Naive thymus-derived CD4-positive, alpha-beta T cell (primary cell): ENCODE results near the gene OCIAD1. TPM values are rescaled to one million over a fixed set of nuclear protein-coding genes. Genes with fewer than 3 reads are reported as not detected.

Experiments used
- ATAC-seq: fragments of 150-1000 bp; cut with Tn5 transposase; 2 replicates; pipeline ENCODE4 v1.10.0; 2021; ENCODE audit warnings: mild to moderate bottlenecking, moderate library complexity
- CTCF ChIA-PET: fragments of 350-600 bp; sonication (Branson Sonifier 250); formaldehyde crosslinking; loops from one replicate; lab custom pipeline; 2021; ENCODE audit warnings: antibody characterized with exemption; lab: Charles Lee
- POLR2A ChIA-PET: fragments of 350-600 bp; sonication (Branson Sonifier 250); formaldehyde crosslinking; loops from one replicate; lab custom pipeline; 2021; ENCODE audit warnings: antibody characterized with exemption, inconsistent platforms; lab: Charles Lee
- DNase-seq, 9 donors: peaks; one replicate each; pipeline versions ENCODE4 v3.0.0 to v3.0.0-alpha.2; 2020 to 2022; ENCODE audit warnings: mixed read lengths in 1 of 9
- H3K27ac ChIP-seq: one replicate; pipeline ENCODE4 v1.7.0; 2013; ENCODE audit warnings: mild to moderate bottlenecking, low read depth, low read length, moderate library complexity
- H3K27me3 ChIP-seq, 2 donors: one replicate each; pipeline ENCODE4 v1.7.0; 2013; ENCODE audit warnings: low read length in 2 of 2, mild to moderate bottlenecking in 2 of 2, moderate library complexity in 2 of 2; ENCODE audit not compliant: control insufficient read depth in 2 of 2, insufficient read depth in 2 of 2
- H3K36me3 ChIP-seq, 3 experiments: 1 replicate in 2 of 3; 2 replicates in 1 of 3; pipeline ENCODE4 v1.7.0; 2013; ENCODE audit warnings: low read length in 3 of 3, mild to moderate bottlenecking in 3 of 3, moderate library complexity in 1 of 3; ENCODE audit not compliant: insufficient read depth in 3 of 3, control insufficient read depth in 2 of 3
- H3K4me1 ChIP-seq, 2 donors: one replicate each; pipeline ENCODE4 v1.7.0; 2013; ENCODE audit warnings: low read length in 2 of 2, mild to moderate bottlenecking in 2 of 2, moderate library complexity in 1 of 2; ENCODE audit not compliant: control insufficient read depth in 2 of 2, insufficient read depth in 2 of 2
- H3K4me3 ChIP-seq: 2 replicates; pipeline ENCODE4 v1.7.0; 2013; ENCODE audit warnings: mild to moderate bottlenecking, low read length
- H3K9me3 ChIP-seq, 3 experiments: 1 replicate in 2 of 3; 2 replicates in 1 of 3; pipeline ENCODE4 v1.7.0; 2013; ENCODE audit warnings: low read length in 3 of 3; ENCODE audit not compliant: control insufficient read depth in 2 of 3
- H3K27ac Mint-ChIP-seq, 9 donors: one replicate each; pipeline ENCODE4 v1.8.0; 2020 to 2022; ENCODE audit warnings: mixed read lengths in 9 of 9, mild to moderate bottlenecking in 8 of 9, moderate library complexity in 5 of 9, inconsistent platforms in 2 of 9
- H3K27me3 Mint-ChIP-seq, 5 donors: one replicate each; pipeline ENCODE4 v1.8.0; 2021 to 2022; ENCODE audit warnings: mixed read lengths in 5 of 5, mild to moderate bottlenecking in 1 of 5
- H3K36me3 Mint-ChIP-seq, 5 donors: one replicate each; pipeline ENCODE4 v1.8.0; 2020 to 2022; ENCODE audit warnings: mixed read lengths in 5 of 5, mild to moderate bottlenecking in 3 of 5, inconsistent platforms in 1 of 5
- H3K4me1 Mint-ChIP-seq, 7 donors: one replicate each; pipeline ENCODE4 v1.8.0; 2020 to 2022; ENCODE audit warnings: mixed read lengths in 7 of 7, mild to moderate bottlenecking in 3 of 7, inconsistent platforms in 1 of 7
- H3K4me3 Mint-ChIP-seq, 10 donors: one replicate each; pipeline ENCODE4 v1.8.0; 2020 to 2022; ENCODE audit warnings: mild to moderate bottlenecking in 10 of 10, mixed read lengths in 10 of 10, moderate library complexity in 6 of 10, inconsistent platforms in 2 of 10
- H3K9me3 Mint-ChIP-seq, 11 donors: one replicate each; pipeline ENCODE4 v1.8.0; 2020 to 2022; ENCODE audit warnings: mixed read lengths in 11 of 11, mild to moderate bottlenecking in 4 of 11, inconsistent platforms in 1 of 11, moderate library complexity in 1 of 11
- intact Hi-C, 2 donors: fragments of 100-400 bp; cut with micrococcal nuclease; formaldehyde crosslinking; loops; one replicate each; pipeline ENCODE4 v1.15.1; 2023
- polyA plus RNA-seq, 2 donors: library from polyadenylated mRNA; unstranded; fragments of 300-500 nt; fragmentation: Illumina TruSeq; gene quantifications; one replicate each; pipeline ENCODE4 v1.2.3, GENCODE V29; 2021
- total RNA-seq, 6 experiments: library from RNA in 5 of 6; stranded (reverse) in 5 of 6; gene quantifications; 1 replicate in 5 of 6; 2 replicates in 1 of 6; pipeline ENCODE4 v1.2.3 and lab custom pipeline; 2021 to 2026

The OCIAD1 gene
- total and polyA plus RNA-seq, 7 experiments from 2014 or later: 85.6 to 248 (median 123) TPM

GRCh38 chr4:48902266-48902665, 71.4 kb downstream of the OCIAD1 start:
- H3K9me3 Mint-ChIP-seq: no peaks in the 10 kb centered on the region
- Histone ChIP-seq H3K27me3 (no peaks in the 10 kb centered on the region), H3K27ac (no peak overlapping the region), H3K4me3 (no peak overlapping the region), H3K9me3 (no peaks in the 10 kb centered on the region), H3K36me3 (peaks cover 19 to 58% (median 23%) of the 10 kb centered on the region in 3 experiments), H3K4me1 (peaks cover 18 to 43% of the 10 kb centered on the region in 2 donors)
- POLR2A ChIA-PET: interaction anchor here (0.6 to 0.7 kb wide), 2 partner anchors 43 to 74 kb away, joined by 3 to 4 read pairs; no protein-coding TSS in a partner anchor
- peak overlapping the region in 8 of 9 donors; percentile 2 to 81 (median 60) for H3K27ac Mint-ChIP-seq
- intact Hi-C loops: loop anchor here in 1 of 2 donors (10.0 kb wide), 1 partner anchor 1417 kb away; the partner anchor contains the start of gene ATP10D
- ATAC-seq (no peak), DNase-seq (no peak)
- H3K4me1 Mint-ChIP-seq: peaks cover 38 to 89% (median 77%) of the 10 kb centered on the region in 7 donors
- peaks cover 17 to 56% (median 49%) of the 10 kb centered on the region in 5 donors for H3K36me3 Mint-ChIP-seq
- H3K27me3 Mint-ChIP-seq: no peaks in the 10 kb centered on the region
- CTCF ChIA-PET: interaction anchor here (0.9 to 1.9 kb wide), 2 partner anchors 43 to 323 kb away, joined by 3 to 6 read pairs; no protein-coding TSS in a partner anchor
- H3K4me3 Mint-ChIP-seq: peak overlapping the region in 4 of 10 donors; percentile 3 to 98 (median 19)

- Mint-ChIP-seq H3K4me1 (peaks cover 33 to 79% (median 76%) of the 10 kb centered on the region in 7 donors), H3K27me3 (no peaks in the 10 kb centered on the region), H3K36me3 (peaks cover 13 to 40% (median 31%) of the 10 kb centered on the region in 5 donors), H3K4me3 (peak overlapping the region in 9 of 10 donors; percentile 85 to 99 (median 97)), H3K9me3 (no peaks in the 10 kb centered on the region), H3K27ac (peak overlapping the region in 7 of 9 donors; percentile 91 to 99 (median 95))
- ATAC-seq (no peak), DNase-seq (no peak)
- ChIA-PET CTCF (interaction anchor here (0.7 to 1.3 kb wide), 3 partner anchors 32 to 325 kb away, joined by 3 to 4 read pairs (median 4); no protein-coding TSS in a partner anchor), POLR2A (no interaction called here)
- Histone ChIP-seq H3K4me3 (no peak overlapping the region), H3K36me3 (peaks cover 19 to 40% (median 23%) of the 10 kb centered on the region in 3 experiments), H3K9me3 (no peaks in the 10 kb centered on the region), H3K27me3 (no peaks in the 10 kb centered on the region), H3K4me1 (peaks cover 18 to 43% of the 10 kb centered on the region in 2 donors), H3K27ac (no peak overlapping the region)
- intact Hi-C loops: loop anchor here in 1 of 2 donors (10.0 kb wide), 1 partner anchor 1419 kb away; the partner anchor contains the start of gene ATP10D
These were observed 73.2 kb downstream of the OCIAD1 start for GRCh38 chr4:48904101-48904500.

GRCh38 chr4:48904541-48905142, 73.8 kb downstream of the OCIAD1 start:
- Histone ChIP-seq H3K4me3 (no peak overlapping the region), H3K27ac (no peak overlapping the region), H3K9me3 (no peaks in the 10 kb centered on the region), H3K4me1 (peaks cover 18 to 40% of the 10 kb centered on the region in 2 donors), H3K27me3 (no peaks in the 10 kb centered on the region), H3K36me3 (peaks cover 16 to 37% (median 20%) of the 10 kb centered on the region in 3 experiments)
- DNase-seq: no peak
- H3K27ac Mint-ChIP-seq: peak overlapping the region in 8 of 9 donors; percentile 91 to 99 (median 95)
- ChIA-PET POLR2A (no interaction called here), CTCF (interaction anchor here (1.3 kb wide), 1 partner anchor 326 kb away, joined by 4 read pairs; no protein-coding TSS in a partner anchor)
- peaks cover 33 to 76% (median 71%) of the 10 kb centered on the region in 7 donors for H3K4me1 Mint-ChIP-seq
- no peaks in the 10 kb centered on the region for H3K9me3 Mint-ChIP-seq
- H3K4me3 Mint-ChIP-seq: peak overlapping the region; percentile 85 to 99 (median 96)
- H3K27me3 Mint-ChIP-seq: no peaks in the 10 kb centered on the region
- H3K36me3 Mint-ChIP-seq: peaks cover 10 to 34% (median 25%) of the 10 kb centered on the region in 5 donors
- intact Hi-C loops: loop anchor here (5.0 to 10.0 kb wide), 5 partner anchors 38 to 1420 kb away; partner anchors contain the start of genes ATP10D (in 1 of the 2), NFXL1 (in 1 of the 2) and TXK (in 1 of the 2)
- no peak for ATAC-seq

- Histone ChIP-seq H3K36me3 (peaks cover 15 to 31% (median 16%) of the 10 kb centered on the region in 3 experiments), H3K4me3 (peak overlapping the region; percentile 80), H3K4me1 (peaks cover 18 to 33% of the 10 kb centered on the region in 2 donors), H3K9me3 (no peaks in the 10 kb centered on the region), H3K27me3 (no peaks in the 10 kb centered on the region), H3K27ac (peak overlapping the region; percentile 82)
- peak overlapping the region; percentile 74 to 99 (median 95) for H3K27ac Mint-ChIP-seq
- peaks cover 7 to 32% (median 19%) of the 10 kb centered on the region in 5 donors for H3K36me3 Mint-ChIP-seq
- CTCF ChIA-PET: interaction anchor here (1.3 to 2.0 kb wide), 4 partner anchors 39 to 327 kb away, joined by 3 to 14 read pairs (median 7); no protein-coding TSS in a partner anchor
- no peaks in the 10 kb centered on the region for H3K9me3 Mint-ChIP-seq
- DNase-seq (no peak), ATAC-seq (no peak)
- intact Hi-C loops: loop anchor here (1.0 to 10.0 kb wide), 12 partner anchors 37 to 1421 kb away; partner anchors contain the start of genes FRYL (in 2 of the 2), NFXL1 (in 2 of the 2), OCIAD1 (in 2 of the 2) and SLAIN2 (in 2 of the 2)
- POLR2A ChIA-PET: interaction anchor here (0.9 to 2.0 kb wide), 4 partner anchors 8 to 125 kb away, joined by 3 to 9 read pairs (median 8); partner anchors contain the start of gene FRYL
- H3K4me3 Mint-ChIP-seq: peak overlapping the region; percentile 85 to 99 (median 96)
- peaks cover 36 to 72% (median 62%) of the 10 kb centered on the region in 7 donors for H3K4me1 Mint-ChIP-seq
- no peaks in the 10 kb centered on the region for H3K27me3 Mint-ChIP-seq
These were observed 74.6 kb downstream of the OCIAD1 start for GRCh38 chr4:48905363-48906015.

GRCh38 chr4:48906206-48907173, 75.6 kb downstream of the OCIAD1 start, which contains the start of gene OCIAD2:
OCIAD2 (minus strand) TSS chr4:48906774; CDS start chr4:48904549, 2,225 bp downstream.
- H3K9me3 Mint-ChIP-seq: peaks cover 0 to 4% (median 0%) of the 10 kb centered on the region in 11 donors
- H3K27me3 Mint-ChIP-seq: no peaks in the 10 kb centered on the region
- peaks cover 18 to 33% of the 10 kb centered on the region in 2 donors for H3K4me1 ChIP-seq
- H3K4me3 Mint-ChIP-seq: peak within 1 kb of the TSS; percentile 93 to 99 (median 97)
- ChIA-PET POLR2A (interaction anchor here (0.5 to 2.0 kb wide), 12 partner anchors 9 to 564 kb away, joined by 3 to 9 read pairs (median 3); partner anchors contain the start of genes FRYL and OCIAD1), CTCF (interaction anchor here (0.8 to 2.0 kb wide), 7 partner anchors 15 to 328 kb away, joined by 3 to 14 read pairs (median 3); no protein-coding TSS in a partner anchor)
- peak; percentile 59 to 88 (median 86) for DNase-seq
- peak; percentile 97 for ATAC-seq
- peak within 1 kb of the TSS; percentile 89 to 99 (median 96) for H3K27ac Mint-ChIP-seq
- peak within 1 kb of the TSS; percentile 82 for H3K27ac ChIP-seq
- H3K9me3 ChIP-seq: no peaks in the 10 kb centered on the region
- H3K36me3 ChIP-seq: peaks cover 10 to 22% (median 16%) of the 10 kb centered on the region in 3 experiments
- peaks cover 3 to 25% (median 12%) of the 10 kb centered on the region in 5 donors for H3K36me3 Mint-ChIP-seq
- H3K4me3 ChIP-seq: peak within 1 kb of the TSS; percentile 80
- H3K4me1 Mint-ChIP-seq: peaks cover 32 to 63% (median 52%) of the 10 kb centered on the region in 7 donors
- H3K27me3 ChIP-seq: no peaks in the 10 kb centered on the region
- intact Hi-C loops: loop anchor here (1.0 to 10.0 kb wide), 12 partner anchors 36 to 1422 kb away; partner anchors contain the start of genes FRYL (in 2 of the 2), NFXL1 (in 2 of the 2), OCIAD1 (in 2 of the 2) and SLAIN2 (in 2 of the 2)
